ENCODE results near the gene SOX21. TPM values are rescaled to one million over a fixed set of nuclear protein-coding genes. Genes with fewer than 3 reads are reported as not detected.

Gene SOX21
- total RNA-seq, 2 experiments from 2014 or later = not detected

DNA sequence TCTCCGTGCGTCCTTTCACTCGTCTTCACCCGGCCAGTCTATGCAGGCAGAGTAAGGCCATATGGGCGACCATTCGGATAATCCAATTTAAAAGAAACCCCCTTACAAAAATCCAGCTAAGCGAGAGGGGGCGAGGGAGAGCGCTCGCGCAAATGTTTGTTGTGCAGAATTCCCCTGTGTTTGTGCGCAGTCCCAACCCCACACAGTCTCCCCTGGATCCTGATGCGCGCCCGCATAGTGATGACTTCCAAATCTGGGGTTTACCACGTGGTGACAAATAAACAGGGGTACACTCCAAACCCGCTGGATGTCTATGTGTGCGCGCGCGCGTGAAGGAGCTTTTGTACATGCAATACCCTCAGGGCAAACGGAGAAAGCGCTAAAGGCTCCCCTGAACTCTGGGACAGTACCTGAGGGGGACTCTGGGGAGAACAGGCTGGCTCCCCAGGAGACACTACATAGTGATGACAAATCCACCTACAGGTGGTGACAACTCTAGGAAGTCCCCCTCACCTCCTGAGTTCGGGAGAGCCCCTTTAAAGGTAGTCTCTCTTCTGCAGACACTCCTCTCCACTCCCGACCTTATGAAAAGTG lies 8.5 kb downstream of the SOX21 start:
- H3K27ac ChIP-seq (ENCODE audit: low read depth in 1 of 2, low read length in 2 of 2) = no peak overlapping the region
- CTCF ChIA-PET = no interaction called here
- Mint-ChIP-seq H3K27ac (no peak overlapping the region), H3K4me3 (no peak overlapping the region), H3K9me3 (peaks cover 1% of the 10 kb centered on the region), H3K36me3 (ENCODE audit: low read depth) (peaks cover 4% of the 10 kb centered on the region), H3K27me3 (peaks cover 95% of the 10 kb centered on the region), H3K4me1 (ENCODE audit: low read depth) (peaks cover 21% of the 10 kb centered on the region)
- H3K27me3 ChIP-seq (ENCODE audit: control insufficient read depth in 1 of 2, insufficient read depth in 2 of 2, low read length in 2 of 2) = peaks cover 93 to 96% of the 10 kb centered on the region in 2 experiments
- ATAC-seq (ENCODE audit: poor library complexity) (no peak), DNase-seq (no peak)
- peaks cover 18% of the 10 kb centered on the region for H3K4me1 ChIP-seq (ENCODE audit: insufficient read depth, low read length)
- H3K9me3 ChIP-seq (ENCODE audit: control insufficient read depth in 1 of 2, insufficient read depth in 1 of 2, low read length in 2 of 2) = peaks cover 7 to 57% of the 10 kb centered on the region in 2 experiments
- POLR2A ChIA-PET = no interaction called here
- H3K4me3 ChIP-seq (ENCODE audit: low read length) = no peak overlapping the region
- H3K36me3 ChIP-seq (ENCODE audit: insufficient read depth, low read length) = no peaks in the 10 kb centered on the region
- intact Hi-C loops (cut with DNase I, micrococcal nuclease) = no loop called here
- TF ChIP-seq, protein P1, sequence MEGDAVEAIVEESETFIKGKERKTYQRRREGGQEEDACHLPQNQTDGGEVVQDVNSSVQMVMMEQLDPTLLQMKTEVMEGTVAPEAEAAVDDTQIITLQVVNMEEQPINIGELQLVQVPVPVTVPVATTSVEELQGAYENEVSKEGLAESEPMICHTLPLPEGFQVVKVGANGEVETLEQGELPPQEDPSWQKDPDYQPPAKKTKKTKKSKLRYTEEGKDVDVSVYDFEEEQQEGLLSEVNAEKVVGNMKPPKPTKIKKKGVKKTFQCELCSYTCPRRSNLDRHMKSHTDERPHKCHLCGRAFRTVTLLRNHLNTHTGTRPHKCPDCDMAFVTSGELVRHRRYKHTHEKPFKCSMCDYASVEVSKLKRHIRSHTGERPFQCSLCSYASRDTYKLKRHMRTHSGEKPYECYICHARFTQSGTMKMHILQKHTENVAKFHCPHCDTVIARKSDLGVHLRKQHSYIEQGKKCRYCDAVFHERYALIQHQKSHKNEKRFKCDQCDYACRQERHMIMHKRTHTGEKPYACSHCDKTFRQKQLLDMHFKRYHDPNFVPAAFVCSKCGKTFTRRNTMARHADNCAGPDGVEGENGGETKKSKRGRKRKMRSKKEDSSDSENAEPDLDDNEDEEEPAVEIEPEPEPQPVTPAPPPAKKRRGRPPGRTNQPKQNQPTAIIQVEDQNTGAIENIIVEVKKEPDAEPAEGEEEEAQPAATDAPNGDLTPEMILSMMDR (IDR thresholded peaks at IDR 0.05) = no peak

DNA sequence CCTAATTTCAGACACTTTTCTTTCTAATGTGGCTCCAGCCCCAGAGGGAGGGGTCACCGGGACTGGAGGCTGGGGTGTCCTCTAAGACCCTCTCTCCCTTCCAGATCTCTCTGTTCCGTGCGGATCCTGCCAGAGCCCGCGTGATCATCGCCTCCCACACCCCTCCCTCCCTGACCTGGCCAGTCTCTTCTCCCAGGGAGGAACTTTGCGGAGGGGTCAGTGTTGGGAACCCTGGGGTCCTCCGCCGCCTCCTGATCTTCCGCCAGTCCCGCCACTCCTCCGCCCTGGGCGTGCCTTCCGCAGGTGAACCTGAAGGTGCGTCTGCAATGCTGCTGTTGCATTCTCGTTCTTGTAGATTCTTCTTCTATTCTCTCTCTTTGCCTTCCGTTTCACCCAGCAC lies 9.1 kb downstream of the SOX21 start:
- Mint-ChIP-seq H3K9me3 (peaks cover 1% of the 10 kb centered on the region), H3K27ac (no peak overlapping the region), H3K36me3 (ENCODE audit: low read depth) (peaks cover 4% of the 10 kb centered on the region), H3K4me3 (no peak overlapping the region), H3K27me3 (peaks cover 95% of the 10 kb centered on the region), H3K4me1 (ENCODE audit: low read depth) (peaks cover 16% of the 10 kb centered on the region)
- ChIA-PET CTCF (no interaction called here), POLR2A (no interaction called here)
- intact Hi-C loops (cut with DNase I, micrococcal nuclease) = no loop called here
- peaks cover 1 to 55% of the 10 kb centered on the region in 2 experiments for H3K9me3 ChIP-seq (ENCODE audit: control insufficient read depth in 1 of 2, insufficient read depth in 1 of 2, low read length in 2 of 2)
- TF ChIP-seq, protein P1 (IDR thresholded peaks at IDR 0.05) = no peak
- ATAC-seq (ENCODE audit: poor library complexity) = no peak
- no peak for DNase-seq
- no peak overlapping the region for H3K27ac ChIP-seq (ENCODE audit: low read depth in 1 of 2, low read length in 2 of 2)
- H3K4me3 ChIP-seq (ENCODE audit: low read length) = no peak overlapping the region
- peaks cover 90 to 96% of the 10 kb centered on the region in 2 experiments for H3K27me3 ChIP-seq (ENCODE audit: control insufficient read depth in 1 of 2, insufficient read depth in 2 of 2, low read length in 2 of 2)
- peaks cover 16% of the 10 kb centered on the region for H3K4me1 ChIP-seq (ENCODE audit: insufficient read depth, low read length)
- no peaks in the 10 kb centered on the region for H3K36me3 ChIP-seq (ENCODE audit: insufficient read depth, low read length)

DNA sequence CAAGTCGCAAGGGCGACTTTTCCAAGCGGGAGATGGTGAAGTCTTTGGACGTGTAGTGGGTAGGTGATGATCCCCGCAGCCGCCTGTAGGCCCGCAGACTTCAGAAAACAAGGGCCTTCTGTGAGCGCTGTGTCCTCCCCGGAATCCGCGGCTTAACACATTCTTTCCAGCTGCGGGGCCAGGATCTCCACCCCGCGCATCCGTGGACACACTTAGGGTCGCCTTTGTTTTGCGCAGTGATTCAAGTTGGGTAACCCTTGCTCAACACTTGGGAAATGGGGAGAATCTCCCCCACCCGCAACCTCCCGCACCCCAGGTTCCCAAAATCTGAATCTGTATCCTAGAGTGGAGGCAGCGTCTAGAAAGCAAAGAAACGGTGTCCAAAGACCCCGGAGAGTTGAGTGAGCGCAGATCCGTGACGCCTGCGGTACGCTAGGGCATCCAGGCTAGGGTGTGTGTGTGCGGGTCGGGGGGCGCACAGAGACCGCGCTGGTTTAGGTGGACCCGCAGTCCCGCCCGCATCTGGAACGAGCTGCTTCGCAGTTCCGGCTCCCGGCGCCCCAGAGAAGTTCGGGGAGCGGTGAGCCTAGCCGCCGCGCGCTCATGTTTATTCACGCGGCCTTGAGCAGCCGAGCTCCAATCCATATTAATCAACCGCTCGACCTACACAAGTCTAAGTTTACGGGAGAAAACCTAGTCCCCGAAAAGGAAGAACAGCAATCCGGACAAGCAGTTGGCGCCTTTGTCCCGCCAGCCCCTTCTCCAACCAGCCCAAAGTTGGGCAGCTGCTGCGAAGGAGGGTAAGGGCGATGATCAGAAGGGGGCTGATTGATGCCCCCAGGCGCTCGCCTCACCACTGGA lies 9.9 kb downstream of the SOX21 start:
- intact Hi-C loops (cut with DNase I, micrococcal nuclease) = no loop called here
- peaks cover 1% of the 10 kb centered on the region for H3K9me3 Mint-ChIP-seq
- TF ChIP-seq, protein P1 (IDR thresholded peaks at IDR 0.05) = no peak
- Histone ChIP-seq H3K4me3 (ENCODE audit: low read length) (no peak overlapping the region), H3K36me3 (ENCODE audit: insufficient read depth, low read length) (no peaks in the 10 kb centered on the region), H3K27ac (ENCODE audit: low read depth in 1 of 2, low read length in 2 of 2) (no peak overlapping the region), H3K4me1 (ENCODE audit: insufficient read depth, low read length) (peaks cover 8% of the 10 kb centered on the region), H3K9me3 (ENCODE audit: control insufficient read depth in 1 of 2, insufficient read depth in 1 of 2, low read length in 2 of 2) (peaks cover 0 to 46% of the 10 kb centered on the region in 2 experiments), H3K27me3 (ENCODE audit: control insufficient read depth in 1 of 2, insufficient read depth in 2 of 2, low read length in 2 of 2) (peaks cover 83 to 94% of the 10 kb centered on the region in 2 experiments)
- H3K4me3 Mint-ChIP-seq = no peak overlapping the region
- peaks cover 7% of the 10 kb centered on the region for H3K4me1 Mint-ChIP-seq (ENCODE audit: low read depth)
- H3K27ac Mint-ChIP-seq = no peak overlapping the region
- CTCF ChIA-PET = no interaction called here
- H3K27me3 Mint-ChIP-seq = peaks cover 95% of the 10 kb centered on the region
- ATAC-seq (ENCODE audit: poor library complexity) = no peak
- POLR2A ChIA-PET = no interaction called here
- peaks cover 4% of the 10 kb centered on the region for H3K36me3 Mint-ChIP-seq (ENCODE audit: low read depth)
- no peak for DNase-seq
